ENCODE measurements around the gene IL11RA. TPM values are rescaled to one million over a fixed set of nuclear protein-coding genes. Genes with fewer than 3 reads are reported as not detected.

The IL11RA gene
- total RNA-seq, 1 donor from 2014 or later = 25.7 TPM

GRCh38 chr9:34675869-34676268 lies 23.9 kb downstream of the IL11RA start:
- TF ChIP-seq, protein P1, sequence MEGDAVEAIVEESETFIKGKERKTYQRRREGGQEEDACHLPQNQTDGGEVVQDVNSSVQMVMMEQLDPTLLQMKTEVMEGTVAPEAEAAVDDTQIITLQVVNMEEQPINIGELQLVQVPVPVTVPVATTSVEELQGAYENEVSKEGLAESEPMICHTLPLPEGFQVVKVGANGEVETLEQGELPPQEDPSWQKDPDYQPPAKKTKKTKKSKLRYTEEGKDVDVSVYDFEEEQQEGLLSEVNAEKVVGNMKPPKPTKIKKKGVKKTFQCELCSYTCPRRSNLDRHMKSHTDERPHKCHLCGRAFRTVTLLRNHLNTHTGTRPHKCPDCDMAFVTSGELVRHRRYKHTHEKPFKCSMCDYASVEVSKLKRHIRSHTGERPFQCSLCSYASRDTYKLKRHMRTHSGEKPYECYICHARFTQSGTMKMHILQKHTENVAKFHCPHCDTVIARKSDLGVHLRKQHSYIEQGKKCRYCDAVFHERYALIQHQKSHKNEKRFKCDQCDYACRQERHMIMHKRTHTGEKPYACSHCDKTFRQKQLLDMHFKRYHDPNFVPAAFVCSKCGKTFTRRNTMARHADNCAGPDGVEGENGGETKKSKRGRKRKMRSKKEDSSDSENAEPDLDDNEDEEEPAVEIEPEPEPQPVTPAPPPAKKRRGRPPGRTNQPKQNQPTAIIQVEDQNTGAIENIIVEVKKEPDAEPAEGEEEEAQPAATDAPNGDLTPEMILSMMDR (IDR thresholded peaks at IDR 0.05) = no peak
- H3K27me3 ChIP-seq (ENCODE audit: low read depth) = no peaks in the 10 kb centered on the region
- ATAC-seq (no peak), DNase-seq (no peak)
- no peaks in the 10 kb centered on the region for H3K9me3 ChIP-seq
- no peak overlapping the region for H3K27ac ChIP-seq
- no peaks in the 10 kb centered on the region for H3K36me3 ChIP-seq
- no peak overlapping the region for H3K4me3 ChIP-seq
- intact Hi-C loops (cut with DNase I) = no loop called here
- no peaks in the 10 kb centered on the region for H3K4me1 ChIP-seq

DNA sequence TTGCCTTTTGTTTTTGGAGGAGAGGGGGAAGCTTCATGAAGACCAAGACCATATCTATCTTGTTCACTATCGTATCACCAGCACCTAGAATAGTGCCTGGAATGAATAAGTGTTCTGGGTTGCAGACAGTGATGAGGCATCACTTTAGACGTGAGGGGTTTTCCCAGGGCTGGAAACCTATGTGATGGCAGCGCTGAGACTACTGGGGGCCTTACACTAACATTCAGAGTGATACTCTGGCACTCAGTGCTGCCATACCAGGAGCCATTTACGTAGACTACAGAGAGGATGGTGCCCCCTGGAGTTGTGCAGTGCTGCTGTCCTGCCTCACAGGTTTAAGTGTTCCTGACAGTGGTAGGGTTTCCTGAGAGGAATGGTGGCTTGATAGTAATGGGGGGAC lies 32.2 kb downstream of the IL11RA start:
- no peaks in the 10 kb centered on the region for H3K36me3 ChIP-seq
- no peak overlapping the region for H3K4me3 ChIP-seq
- no peaks in the 10 kb centered on the region for H3K9me3 ChIP-seq
- H3K27ac ChIP-seq = no peak overlapping the region
- ATAC-seq (no peak), DNase-seq (no peak)
- no peaks in the 10 kb centered on the region for H3K27me3 ChIP-seq (ENCODE audit: low read depth)
- no peaks in the 10 kb centered on the region for H3K4me1 ChIP-seq
- TF ChIP-seq, protein P1 (IDR thresholded peaks at IDR 0.05) = no peak
- intact Hi-C loops (cut with DNase I) = no loop called here

DNA sequence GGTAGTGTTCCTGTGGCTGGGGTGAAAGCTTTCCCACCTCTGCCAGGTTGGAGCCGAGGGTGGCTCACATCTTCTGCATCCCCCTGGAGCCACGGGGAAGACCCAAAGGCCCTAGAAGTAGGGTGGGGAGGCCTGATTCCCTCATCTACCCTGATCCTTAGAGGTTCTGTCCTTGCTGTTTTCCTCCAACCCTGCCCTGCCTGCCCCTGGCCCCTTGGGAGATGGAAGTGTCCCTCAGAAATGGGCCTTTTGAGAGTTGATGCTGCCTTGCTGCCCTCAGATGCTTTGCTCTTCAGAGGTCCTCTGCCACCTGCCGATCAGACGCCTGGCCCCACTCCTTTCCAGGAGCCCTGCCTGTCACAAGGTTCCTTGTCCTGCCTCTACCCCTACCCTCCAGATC lies 32.8 kb downstream of the IL11RA start:
- Histone ChIP-seq H3K9me3 (no peaks in the 10 kb centered on the region), H3K36me3 (no peaks in the 10 kb centered on the region), H3K27me3 (ENCODE audit: low read depth) (no peaks in the 10 kb centered on the region), H3K4me1 (no peaks in the 10 kb centered on the region), H3K27ac (no peak overlapping the region), H3K4me3 (no peak overlapping the region)
- TF ChIP-seq, protein P1 (IDR thresholded peaks at IDR 0.05) = no peak
- DNase-seq (no peak), ATAC-seq (no peak)
- intact Hi-C loops (cut with DNase I) = no loop called here

GRCh38 chr9:34685591-34685990 lies 33.6 kb downstream of the IL11RA start:
- intact Hi-C loops (cut with DNase I) = no loop called here
- no peak for DNase-seq
- Histone ChIP-seq H3K36me3 (no peaks in the 10 kb centered on the region), H3K4me3 (no peak overlapping the region), H3K9me3 (no peaks in the 10 kb centered on the region), H3K4me1 (peaks cover under 1% of the 10 kb centered on the region), H3K27me3 (ENCODE audit: low read depth) (no peaks in the 10 kb centered on the region), H3K27ac (no peak overlapping the region)
- ATAC-seq = no peak
- TF ChIP-seq, protein P1 (IDR thresholded peaks at IDR 0.05) = no peak

DNA sequence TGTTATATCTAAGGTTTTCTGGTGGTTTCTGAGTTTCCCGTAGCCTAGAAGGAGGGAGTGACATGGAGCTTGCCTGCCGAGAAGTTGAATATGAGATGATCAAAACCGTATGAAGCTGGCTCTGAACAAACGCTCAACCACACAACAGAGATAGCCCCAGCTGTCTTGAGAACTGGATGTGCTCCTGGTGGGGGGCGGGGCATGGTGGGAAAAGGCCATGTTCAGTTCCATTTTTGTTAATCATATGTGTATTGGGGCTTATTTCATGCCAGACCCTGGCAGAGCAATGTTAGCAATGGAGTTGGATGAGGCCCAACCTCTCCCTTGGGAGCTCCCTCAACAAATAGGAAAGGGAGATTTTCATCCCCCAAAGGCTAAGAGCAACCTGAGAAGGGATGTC lies 34.2 kb downstream of the IL11RA start:
- ATAC-seq (no peak), DNase-seq (no peak)
- no peak overlapping the region for H3K27ac ChIP-seq
- no peak overlapping the region for H3K4me3 ChIP-seq
- H3K9me3 ChIP-seq = no peaks in the 10 kb centered on the region
- TF ChIP-seq, protein P1 (IDR thresholded peaks at IDR 0.05) = no peak
- intact Hi-C loops (cut with DNase I) = no loop called here
- peaks cover 5% of the 10 kb centered on the region for H3K4me1 ChIP-seq
- no peaks in the 10 kb centered on the region for H3K36me3 ChIP-seq
- no peaks in the 10 kb centered on the region for H3K27me3 ChIP-seq (ENCODE audit: low read depth)

GRCh38 chr9:34686732-34687131 lies 34.7 kb downstream of the IL11RA start:
- intact Hi-C loops (cut with DNase I) = no loop called here
- no peak overlapping the region for H3K27ac ChIP-seq
- no peaks in the 10 kb centered on the region for H3K27me3 ChIP-seq (ENCODE audit: low read depth)
- DNase-seq (no peak), ATAC-seq (no peak)
- H3K4me1 ChIP-seq = peaks cover 5% of the 10 kb centered on the region
- H3K36me3 ChIP-seq = no peaks in the 10 kb centered on the region
- H3K9me3 ChIP-seq = no peaks in the 10 kb centered on the region
- TF ChIP-seq, protein P1 (IDR thresholded peaks at IDR 0.05) = no peak
- no peak overlapping the region for H3K4me3 ChIP-seq

Measured in lower lobe of right lung (tissue), 2 donors.